ENCODE data around the gene KIF1B.

- TF ChIP-seq, protein P1, sequence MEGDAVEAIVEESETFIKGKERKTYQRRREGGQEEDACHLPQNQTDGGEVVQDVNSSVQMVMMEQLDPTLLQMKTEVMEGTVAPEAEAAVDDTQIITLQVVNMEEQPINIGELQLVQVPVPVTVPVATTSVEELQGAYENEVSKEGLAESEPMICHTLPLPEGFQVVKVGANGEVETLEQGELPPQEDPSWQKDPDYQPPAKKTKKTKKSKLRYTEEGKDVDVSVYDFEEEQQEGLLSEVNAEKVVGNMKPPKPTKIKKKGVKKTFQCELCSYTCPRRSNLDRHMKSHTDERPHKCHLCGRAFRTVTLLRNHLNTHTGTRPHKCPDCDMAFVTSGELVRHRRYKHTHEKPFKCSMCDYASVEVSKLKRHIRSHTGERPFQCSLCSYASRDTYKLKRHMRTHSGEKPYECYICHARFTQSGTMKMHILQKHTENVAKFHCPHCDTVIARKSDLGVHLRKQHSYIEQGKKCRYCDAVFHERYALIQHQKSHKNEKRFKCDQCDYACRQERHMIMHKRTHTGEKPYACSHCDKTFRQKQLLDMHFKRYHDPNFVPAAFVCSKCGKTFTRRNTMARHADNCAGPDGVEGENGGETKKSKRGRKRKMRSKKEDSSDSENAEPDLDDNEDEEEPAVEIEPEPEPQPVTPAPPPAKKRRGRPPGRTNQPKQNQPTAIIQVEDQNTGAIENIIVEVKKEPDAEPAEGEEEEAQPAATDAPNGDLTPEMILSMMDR (conservative IDR thresholded peaks at IDR 0.05): no peak
- no peak for TF ChIP-seq EZH2 (IDR thresholded peaks at IDR 0.05; ENCODE audit: low read depth)
Observed at GRCh38 chr1:10384219-10384618, 173.8 kb downstream of the KIF1B start.
